Esophagus muscularis mucosa (tissue), 4 donors: ENCODE data around the gene ADSL. TPM values are rescaled to one million over a fixed set of nuclear protein-coding genes. Genes with fewer than 3 reads are reported as not detected.
A peak's percentile ranks its signal among the peaks of the same experiment; 100 is the strongest.

Source experiments
- DNase-seq: peaks from one replicate; pipeline ENCODE4 v3.0.0-alpha.2; 2017; ENCODE audit errors: extremely low spot score
- H3K27ac ChIP-seq, 4 donors: fragments of 200-600 bp; sonication (generic); replicated peaks in 1 of 4; 1 replicate in 3 of 4; 2 replicates in 1 of 4; pipeline ENCODE4 v1.5.1; 2016 to 2019; ENCODE audit warnings: mild to moderate bottlenecking in 1 of 4
- H3K27me3 ChIP-seq, 4 donors: fragments of 200-600 bp; sonication (generic); one replicate each; pipeline versions ENCODE4 v1.5.1 to v1.6.0; 2016 to 2019
- H3K36me3 ChIP-seq, 4 donors: fragments of 200-600 bp; sonication (generic); one replicate each; pipeline ENCODE4 v1.5.1; 2016 to 2019
- H3K4me1 ChIP-seq, 4 donors: fragments of 200-600 bp; sonication (generic); one replicate each; pipeline ENCODE4 v1.5.1; 2016 to 2019
- H3K4me3 ChIP-seq, 4 donors: fragments of 200-600 bp; sonication (generic); 1 replicate in 2 of 4; 2 replicates in 2 of 4; pipeline ENCODE4 v1.5.1; 2016 to 2019; ENCODE audit warnings: mild to moderate bottlenecking in 4 of 4, moderate library complexity in 1 of 4
- H3K9me3 ChIP-seq, 4 donors: fragments of 200-600 bp; sonication (generic); 1 replicate in 3 of 4; 2 replicates in 1 of 4; pipeline ENCODE4 v1.5.1; 2016 to 2019
- EP300 ChIP-seq: sonication (generic); formaldehyde crosslinking; IDR thresholded peaks from one replicate; pipeline ENCODE4 v1.6.1; 2017; ENCODE audit warnings: antibody characterized with exemption
- POLR2A ChIP-seq: fragments of 450-650 bp; IDR thresholded peaks from one replicate; pipeline ENCODE4 v1.6.1; 2017; ENCODE audit warnings: antibody characterized with exemption, moderate library complexity, mild to moderate bottlenecking, low read depth
- POLR2AphosphoS5 ChIP-seq, 2 donors: sonication (generic); formaldehyde crosslinking; IDR thresholded peaks; one replicate each; pipeline ENCODE4 v1.6.1; 2017; ENCODE audit warnings: antibody characterized with exemption in 2 of 2
- WGBS: methylation state at CpG from one replicate; pipeline ENCODE4 v1.1.5; 2018; 5-methylcytosine and 5-hydroxymethylcytosine counted together
- intact Hi-C: fragments of 100-400 bp; cut with DNase I; formaldehyde crosslinking; loops from one replicate; pipeline ENCODE4 v1.15.1; 2023
- total RNA-seq, 4 donors: library from RNA; depleted of rRNA; stranded (reverse); fragments of >200 nt; gene quantifications; one replicate each; pipeline versions ENCODE4 v1.1.0 to v1.2.1, GENCODE V29; 2016
- TF ChIP-seq, protein P1 (sequence below), 3 experiments: fragments of 200-600 bp in 2 of 3; fragments of 450-650 bp in 1 of 3; sonication (generic) in 2 of 3; IDR thresholded peaks; one replicate each; pipeline ENCODE4 v1.5.1; 2017 to 2019; ENCODE audit warnings: antibody characterized with exemption in 3 of 3, mild to moderate bottlenecking in 2 of 3, moderate library complexity in 1 of 3

The ADSL gene
- total RNA-seq, 4 donors from 2014 or later = 58.7 to 91.1 (median 76.3) TPM

- H3K4me3 ChIP-seq = no peak overlapping the region
- 76% methylated on average over 2 of the region's 2 CpGs for WGBS
- peak overlapping the region; percentile 70 to 78 (median 74) for H3K27ac ChIP-seq
- DNase-seq = no peak
- no peaks in the 10 kb centered on the region for H3K27me3 ChIP-seq
- intact Hi-C loops = no loop called here
- peaks cover 36 to 100% (median 72%) of the 10 kb centered on the region in 4 donors for H3K36me3 ChIP-seq
- H3K9me3 ChIP-seq = no peaks in the 10 kb centered on the region
- H3K4me1 ChIP-seq = peaks cover 9 to 55% (median 53%) of the 10 kb centered on the region in 4 donors
- TF ChIP-seq EP300 (no peak), POLR2A (no peak), POLR2AphosphoS5 (IDR thresholded peaks at IDR 0.05) (no peak)
- TF ChIP-seq, protein P1, sequence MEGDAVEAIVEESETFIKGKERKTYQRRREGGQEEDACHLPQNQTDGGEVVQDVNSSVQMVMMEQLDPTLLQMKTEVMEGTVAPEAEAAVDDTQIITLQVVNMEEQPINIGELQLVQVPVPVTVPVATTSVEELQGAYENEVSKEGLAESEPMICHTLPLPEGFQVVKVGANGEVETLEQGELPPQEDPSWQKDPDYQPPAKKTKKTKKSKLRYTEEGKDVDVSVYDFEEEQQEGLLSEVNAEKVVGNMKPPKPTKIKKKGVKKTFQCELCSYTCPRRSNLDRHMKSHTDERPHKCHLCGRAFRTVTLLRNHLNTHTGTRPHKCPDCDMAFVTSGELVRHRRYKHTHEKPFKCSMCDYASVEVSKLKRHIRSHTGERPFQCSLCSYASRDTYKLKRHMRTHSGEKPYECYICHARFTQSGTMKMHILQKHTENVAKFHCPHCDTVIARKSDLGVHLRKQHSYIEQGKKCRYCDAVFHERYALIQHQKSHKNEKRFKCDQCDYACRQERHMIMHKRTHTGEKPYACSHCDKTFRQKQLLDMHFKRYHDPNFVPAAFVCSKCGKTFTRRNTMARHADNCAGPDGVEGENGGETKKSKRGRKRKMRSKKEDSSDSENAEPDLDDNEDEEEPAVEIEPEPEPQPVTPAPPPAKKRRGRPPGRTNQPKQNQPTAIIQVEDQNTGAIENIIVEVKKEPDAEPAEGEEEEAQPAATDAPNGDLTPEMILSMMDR (IDR thresholded peaks at IDR 0.05) = no peak
Observed at GRCh38 chr22:40312050-40312449, 34.2 kb upstream of the ADSL start.

DNA sequence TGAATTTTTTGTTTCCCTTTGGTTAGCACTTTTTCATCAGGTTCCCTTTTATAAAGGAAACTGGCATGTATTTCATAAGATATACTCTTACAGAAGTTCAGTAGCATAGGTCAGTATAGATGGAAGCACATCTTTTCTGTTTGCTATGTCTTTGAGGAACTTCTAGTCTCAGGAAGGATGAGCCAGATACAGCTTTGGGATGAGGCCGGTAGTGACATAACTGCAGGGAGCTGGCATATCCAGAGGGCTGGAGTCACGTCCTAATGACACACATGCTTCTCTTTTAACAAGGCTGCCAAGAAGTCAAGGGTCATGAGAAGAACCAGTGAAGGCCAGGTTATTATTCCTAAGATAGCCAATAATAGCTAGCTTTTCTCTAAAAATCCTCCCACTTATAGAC lies 33.3 kb upstream of the ADSL start:
- Histone ChIP-seq H3K27me3 (no peaks in the 10 kb centered on the region), H3K9me3 (no peaks in the 10 kb centered on the region), H3K4me3 (no peak overlapping the region), H3K27ac (peak overlapping the region in 3 of 4 donors; percentile 70 to 76 (median 73)), H3K36me3 (peaks cover 46 to 100% (median 76%) of the 10 kb centered on the region in 4 donors), H3K4me1 (peaks cover 9 to 46% (median 43%) of the 10 kb centered on the region in 4 donors)
- no peak for DNase-seq
- TF ChIP-seq POLR2A = no peak
- intact Hi-C loops = no loop called here
- 40% methylated on average over 2 of the region's 2 CpGs for WGBS

- TF ChIP-seq, protein P1 (IDR thresholded peaks at IDR 0.05) = no peak
- TF ChIP-seq POLR2A (no peak), POLR2AphosphoS5 (IDR thresholded peaks at IDR 0.05) (no peak), EP300 (no peak)
Observed at GRCh38 chr22:40314041-40314440, 32.3 kb upstream of the ADSL start.

DNA sequence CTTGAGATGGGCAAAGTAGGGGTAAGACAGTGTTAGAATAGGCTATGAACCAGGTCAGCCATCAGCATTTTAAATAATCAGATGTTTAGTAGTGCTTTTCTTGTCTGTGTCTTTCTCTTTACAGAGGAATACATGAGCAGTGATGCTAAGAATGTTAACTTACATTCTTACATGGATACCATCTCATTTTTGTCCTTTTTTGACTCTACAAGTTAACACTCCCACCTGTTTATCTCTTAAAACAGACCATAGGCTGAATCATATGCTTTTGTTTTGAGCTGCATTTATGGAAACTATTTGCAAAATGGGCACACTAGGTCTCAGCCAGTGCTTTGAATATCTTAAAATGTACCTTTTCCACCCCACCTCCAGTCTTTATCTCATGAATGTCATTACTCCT lies 25.6 kb upstream of the ADSL start:
- H3K27me3 ChIP-seq = no peaks in the 10 kb centered on the region
- TF ChIP-seq POLR2A = no peak
- TF ChIP-seq EP300 = no peak
- TF ChIP-seq, protein P1 (IDR thresholded peaks at IDR 0.05) = no peak
- no peak for TF ChIP-seq POLR2AphosphoS5 (IDR thresholded peaks at IDR 0.05)
- H3K4me1 ChIP-seq = peaks cover 0 to 26% (median 15%) of the 10 kb centered on the region in 4 donors
- H3K27ac ChIP-seq = no peak overlapping the region
- intact Hi-C loops = no loop called here
- H3K4me3 ChIP-seq = no peak overlapping the region
- DNase-seq = no peak
- H3K36me3 ChIP-seq = peaks cover 45 to 94% (median 79%) of the 10 kb centered on the region in 4 donors
- no peaks in the 10 kb centered on the region for H3K9me3 ChIP-seq

More at GRCh38 chr22:40314041-40314440, 32.3 kb upstream of the ADSL start:
- intact Hi-C loops = no loop called here
- no peak overlapping the region for H3K27ac ChIP-seq
- no peak overlapping the region for H3K4me3 ChIP-seq
- no peak for DNase-seq
- peaks cover 9 to 35% (median 33%) of the 10 kb centered on the region in 4 donors for H3K4me1 ChIP-seq
- H3K27me3 ChIP-seq = no peaks in the 10 kb centered on the region
- H3K36me3 ChIP-seq = peaks cover 47 to 100% (median 78%) of the 10 kb centered on the region in 4 donors
- no peaks in the 10 kb centered on the region for H3K9me3 ChIP-seq

- Histone ChIP-seq H3K36me3 (peaks cover 34 to 81% (median 66%) of the 10 kb centered on the region in 4 donors), H3K27me3 (no peaks in the 10 kb centered on the region), H3K27ac (peak overlapping the region in 1 of 4 donors; percentile 45), H3K9me3 (no peaks in the 10 kb centered on the region), H3K4me3 (no peak overlapping the region), H3K4me1 (peaks cover 0 to 30% (median 20%) of the 10 kb centered on the region in 4 donors)
- TF ChIP-seq POLR2AphosphoS5 (IDR thresholded peaks at IDR 0.05) (no peak), EP300 (no peak), POLR2A (no peak)
- TF ChIP-seq, protein P1 (IDR thresholded peaks at IDR 0.05) = no peak
- intact Hi-C loops = no loop called here
- DNase-seq = no peak
- 51% methylated on average over 5 of the region's 5 CpGs for WGBS
Observed at GRCh38 chr22:40322021-40322420, 24.3 kb upstream of the ADSL start.
